Central memory CD8-positive, alpha-beta T cell (primary cell): ENCODE data around the gene CHST11.

Experiments
- ATAC-seq: fragments of 150-1000 bp; cut with Tn5 transposase; replicated peaks from 2 replicates; pipeline ENCODE4 v1.10.0; 2022; ENCODE audit warnings: mild to moderate bottlenecking, moderate FRiP score, moderate number of reproducible peaks; ENCODE audit not compliant: poor library complexity, severe bottlenecking; ENCODE audit errors: extremely low read depth
- DNase-seq, 2 donors: peaks; one replicate each; pipeline ENCODE4 v3.0.0; 2021; ENCODE audit warnings: low spot score in 2 of 2
- H3K27ac Mint-ChIP-seq: one replicate; pipeline ENCODE4 v1.8.0; 2022; ENCODE audit warnings: low read depth, mild to moderate bottlenecking, moderate library complexity, mixed read lengths
- H3K27me3 Mint-ChIP-seq: one replicate; pipeline ENCODE4 v1.8.0; 2022; ENCODE audit warnings: mixed read lengths
- H3K36me3 Mint-ChIP-seq: one replicate; pipeline ENCODE4 v1.8.0; 2022; ENCODE audit warnings: mild to moderate bottlenecking, moderate library complexity, mixed read lengths; ENCODE audit not compliant: insufficient read depth
- H3K4me1 Mint-ChIP-seq: one replicate; pipeline ENCODE4 v1.8.0; 2022; ENCODE audit warnings: mixed read lengths
- H3K4me3 Mint-ChIP-seq: one replicate; pipeline ENCODE4 v1.8.0; 2022; ENCODE audit warnings: mild to moderate bottlenecking, moderate library complexity, mixed read lengths
- H3K9me3 Mint-ChIP-seq: one replicate; pipeline ENCODE4 v1.8.0; 2022; ENCODE audit warnings: mixed read lengths

Gene CHST11

DNA sequence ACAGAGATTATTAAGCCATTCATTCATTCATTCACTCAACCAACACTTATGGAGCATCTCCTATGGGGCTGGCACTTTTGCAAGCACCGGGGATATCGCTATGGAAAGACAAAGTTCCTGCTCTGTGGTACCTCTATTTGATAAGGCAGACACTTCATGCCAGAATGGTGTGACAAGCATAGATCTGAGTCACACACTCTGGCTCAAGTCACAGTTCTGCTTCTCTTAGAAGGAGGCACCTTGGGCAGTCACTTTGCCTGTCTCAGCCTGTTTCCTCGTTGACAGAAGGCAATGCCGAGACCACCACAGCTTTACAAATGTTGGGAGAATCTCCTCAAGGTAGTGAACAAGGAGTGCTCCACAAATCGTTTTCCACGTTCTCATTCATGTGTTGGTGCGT lies 296.1 kb downstream of the CHST11 start:
- ATAC-seq (no peak), DNase-seq (no peak)
- Mint-ChIP-seq H3K4me1 (peaks cover 45% of the 10 kb centered on the region), H3K4me3 (no peak overlapping the region), H3K9me3 (no peaks in the 10 kb centered on the region), H3K27me3 (no peaks in the 10 kb centered on the region), H3K27ac (no peak overlapping the region), H3K36me3 (peaks cover 20% of the 10 kb centered on the region)

DNA sequence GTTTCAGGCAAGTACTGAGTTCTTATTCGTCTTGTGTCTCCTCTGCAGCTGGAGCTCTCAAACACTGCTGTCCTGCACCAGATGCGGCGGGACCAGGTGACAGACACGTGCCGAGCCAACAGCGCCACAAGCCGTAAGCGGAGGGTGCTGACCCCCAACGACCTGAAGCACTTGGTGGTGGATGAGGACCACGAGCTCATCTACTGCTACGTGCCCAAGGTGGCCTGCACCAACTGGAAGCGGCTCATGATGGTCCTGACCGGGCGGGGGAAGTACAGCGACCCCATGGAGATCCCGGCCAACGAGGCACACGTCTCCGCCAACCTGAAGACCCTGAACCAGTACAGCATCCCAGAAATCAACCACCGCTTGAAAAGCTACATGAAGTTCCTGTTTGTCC lies 300.2 kb downstream of the CHST11 start:
- H3K4me3 Mint-ChIP-seq, result no peak overlapping the region
- H3K4me1 Mint-ChIP-seq, result peaks cover 30% of the 10 kb centered on the region
- H3K9me3 Mint-ChIP-seq, result no peaks in the 10 kb centered on the region
- H3K27me3 Mint-ChIP-seq, result no peaks in the 10 kb centered on the region
- ATAC-seq (no peak), DNase-seq (no peak)
- H3K27ac Mint-ChIP-seq, result no peak overlapping the region
- peaks cover 27% of the 10 kb centered on the region for H3K36me3 Mint-ChIP-seq

DNA sequence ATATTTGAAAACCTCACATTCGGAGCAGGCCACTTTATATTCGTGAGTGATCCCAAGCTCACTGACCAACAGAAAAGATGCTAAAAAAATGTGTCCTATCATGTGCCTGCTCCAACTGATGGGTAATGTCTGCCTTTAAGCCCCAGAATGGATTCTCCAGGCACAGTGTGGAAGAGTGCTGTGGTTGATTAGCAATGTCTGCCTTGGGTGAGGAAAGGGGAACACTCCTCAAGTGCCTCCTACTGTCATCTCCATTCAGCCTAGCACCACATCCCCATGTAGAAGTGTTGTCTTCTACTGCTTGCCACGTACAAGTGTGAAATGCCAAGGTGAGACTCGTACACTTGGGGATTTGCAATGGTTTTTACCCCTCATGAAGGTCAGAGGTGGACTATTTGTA lies 302.0 kb downstream of the CHST11 start:
- ATAC-seq, result no peak
- no peaks in the 10 kb centered on the region for H3K9me3 Mint-ChIP-seq
- H3K4me3 Mint-ChIP-seq, result no peak overlapping the region
- H3K36me3 Mint-ChIP-seq, result peaks cover 28% of the 10 kb centered on the region
- H3K27ac Mint-ChIP-seq, result no peak overlapping the region
- no peaks in the 10 kb centered on the region for H3K27me3 Mint-ChIP-seq
- peaks cover 22% of the 10 kb centered on the region for H3K4me1 Mint-ChIP-seq
- DNase-seq, result no peak

DNA sequence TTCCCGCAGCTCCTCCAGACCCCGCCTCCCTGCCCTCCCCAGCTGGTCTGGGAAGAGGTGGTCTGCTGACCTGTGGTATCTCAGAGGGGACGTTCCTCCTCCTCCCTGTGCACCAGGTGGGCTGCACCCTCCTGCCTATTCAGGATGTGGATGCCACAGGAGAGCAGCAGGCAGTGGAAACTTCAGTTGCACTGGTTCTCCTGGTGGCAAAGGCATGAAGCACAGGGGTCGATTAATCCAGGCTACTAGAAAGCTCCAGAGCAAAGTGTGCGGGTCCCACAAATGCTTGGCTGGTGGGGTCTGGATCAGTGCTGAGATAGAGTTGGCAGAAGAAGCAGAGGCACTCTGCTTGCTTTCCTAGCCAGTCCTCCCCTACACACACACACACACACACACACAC lies 304.3 kb downstream of the CHST11 start:
- H3K9me3 Mint-ChIP-seq, result no peaks in the 10 kb centered on the region
- H3K4me1 Mint-ChIP-seq, result peaks cover 42% of the 10 kb centered on the region
- no peak for ATAC-seq
- H3K36me3 Mint-ChIP-seq, result peaks cover 20% of the 10 kb centered on the region
- peak overlapping the region; percentile 2 for H3K27ac Mint-ChIP-seq
- H3K27me3 Mint-ChIP-seq, result no peaks in the 10 kb centered on the region
- no peak for DNase-seq
- H3K4me3 Mint-ChIP-seq, result no peak overlapping the region

DNA sequence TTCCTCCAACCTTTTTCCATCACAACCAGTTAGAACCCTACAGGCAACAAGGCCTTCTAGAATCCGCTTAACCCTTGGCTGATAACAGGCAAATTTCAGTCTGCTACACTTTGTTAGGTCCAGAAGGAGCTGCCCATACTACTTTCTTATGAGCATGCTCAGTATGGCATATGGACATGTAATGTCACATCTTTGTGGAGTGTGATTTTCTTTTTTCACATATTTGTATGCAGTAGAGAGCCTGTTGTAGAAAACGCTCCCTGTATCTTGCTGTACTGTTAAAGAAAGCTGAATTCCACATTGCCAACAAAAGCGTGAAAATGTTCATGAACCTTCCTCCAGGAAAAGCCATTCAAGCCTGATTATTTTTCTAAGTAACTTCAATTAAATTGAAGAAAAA lies 304.9 kb downstream of the CHST11 start:
- Mint-ChIP-seq H3K4me3 (no peak overlapping the region), H3K4me1 (peaks cover 38% of the 10 kb centered on the region), H3K27ac (peak overlapping the region; percentile 2), H3K36me3 (peaks cover 20% of the 10 kb centered on the region), H3K9me3 (no peaks in the 10 kb centered on the region), H3K27me3 (no peaks in the 10 kb centered on the region)
- ATAC-seq (no peak), DNase-seq (no peak)

DNA sequence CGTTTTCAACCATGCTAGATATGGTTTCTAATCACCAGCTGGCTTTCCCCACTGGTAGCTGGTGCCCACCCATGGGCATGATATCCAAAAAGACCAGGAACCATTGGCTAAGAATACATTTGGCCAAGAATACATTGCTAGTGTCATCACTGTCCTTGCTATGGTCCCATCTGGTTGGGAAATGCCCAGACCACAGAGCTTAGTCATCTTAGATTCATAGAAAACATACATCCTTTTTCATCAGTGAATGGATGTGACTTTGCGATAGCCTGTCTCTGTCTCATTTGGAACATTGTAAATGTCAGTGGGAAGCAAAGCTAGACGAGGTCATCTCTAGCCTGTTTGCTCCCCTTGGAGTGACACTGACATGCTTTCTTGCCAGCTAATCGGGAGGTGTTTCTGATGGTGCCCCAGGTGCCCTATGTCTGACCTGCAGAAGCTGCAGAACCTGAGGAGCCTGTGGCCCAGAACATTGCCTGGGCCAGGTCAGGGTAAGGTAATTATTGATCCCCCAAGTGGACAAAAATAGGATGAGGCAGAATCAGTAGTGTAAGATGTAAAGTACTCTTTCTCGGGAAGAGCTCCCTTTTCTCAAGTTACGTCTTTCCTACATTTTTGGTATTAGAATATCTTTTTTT lies 306.5 kb downstream of the CHST11 start:
- H3K27me3 Mint-ChIP-seq, result no peaks in the 10 kb centered on the region
- no peak for DNase-seq
- H3K27ac Mint-ChIP-seq, result no peak overlapping the region
- H3K4me1 Mint-ChIP-seq, result peaks cover 38% of the 10 kb centered on the region
- no peaks in the 10 kb centered on the region for H3K9me3 Mint-ChIP-seq
- peaks cover 14% of the 10 kb centered on the region for H3K36me3 Mint-ChIP-seq
- no peak overlapping the region for H3K4me3 Mint-ChIP-seq
- ATAC-seq, result no peak

DNA sequence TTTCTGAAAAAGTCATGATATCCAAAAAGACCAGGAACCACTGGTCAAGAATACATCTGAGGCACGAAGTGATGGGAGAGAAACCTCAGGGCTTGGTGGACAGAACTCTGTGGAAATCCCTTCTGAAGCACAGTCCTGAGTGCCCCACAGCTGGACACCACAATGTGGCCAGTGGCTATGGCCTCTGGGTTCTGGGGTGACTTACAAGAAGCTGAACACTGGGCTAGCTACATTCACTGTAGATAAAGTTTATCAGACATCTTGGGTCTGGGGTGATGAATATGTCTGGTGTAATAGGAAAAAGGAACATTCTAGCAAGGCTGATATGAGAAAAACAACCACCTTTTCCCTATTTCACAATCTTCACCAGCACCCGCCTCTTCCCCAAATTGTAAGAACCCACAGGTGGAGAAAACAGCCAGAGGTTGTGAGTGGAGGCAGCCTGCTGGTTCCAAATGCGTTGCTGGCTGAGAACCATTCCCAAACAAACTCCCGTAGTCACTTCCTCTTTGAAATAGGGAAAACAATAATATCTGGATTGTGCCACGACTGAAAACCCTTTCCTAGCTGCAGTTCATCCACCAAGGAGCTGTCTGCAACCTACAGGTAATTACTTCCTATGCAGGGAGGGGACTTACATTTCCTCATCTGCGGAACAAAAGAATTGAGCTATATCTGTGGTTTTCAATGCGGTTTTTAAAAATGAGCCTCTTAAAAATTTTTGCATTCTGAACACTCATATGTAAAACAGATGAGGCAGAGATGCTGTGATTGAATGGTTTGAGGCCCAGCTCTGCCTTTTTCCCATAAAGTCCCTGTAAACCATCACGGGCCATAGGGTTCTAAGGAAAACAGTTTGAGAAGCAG lies 307.7 kb downstream of the CHST11 start:
- Mint-ChIP-seq H3K4me1 (peaks cover 38% of the 10 kb centered on the region), H3K9me3 (no peaks in the 10 kb centered on the region), H3K4me3 (no peak overlapping the region), H3K27ac (no peak overlapping the region), H3K27me3 (no peaks in the 10 kb centered on the region), H3K36me3 (peaks cover 10% of the 10 kb centered on the region)
- DNase-seq (no peak), ATAC-seq (no peak)

DNA sequence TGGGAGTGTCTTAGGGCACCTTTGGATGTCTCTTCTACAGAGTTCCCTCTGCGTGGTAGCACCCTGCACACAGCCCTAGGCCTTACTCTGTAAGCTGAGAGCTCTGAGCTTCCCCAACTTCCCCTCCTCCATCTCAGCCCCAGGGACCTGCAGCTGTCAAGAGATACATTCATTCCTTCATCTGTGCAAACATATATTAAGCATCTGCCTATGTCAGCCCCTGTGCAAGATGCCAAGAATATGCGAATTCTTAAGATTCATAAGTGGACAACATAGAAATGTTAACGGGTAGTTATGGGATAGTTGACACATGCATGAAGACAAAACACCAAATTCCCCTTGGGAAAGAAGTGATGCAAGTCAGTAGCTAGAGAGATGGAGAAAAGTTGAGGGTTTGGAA lies 310.5 kb downstream of the CHST11 start:
- Mint-ChIP-seq H3K27ac (no peak overlapping the region), H3K4me3 (no peak overlapping the region), H3K9me3 (no peaks in the 10 kb centered on the region), H3K27me3 (no peaks in the 10 kb centered on the region), H3K36me3 (peaks cover 5% of the 10 kb centered on the region), H3K4me1 (peaks cover 29% of the 10 kb centered on the region)
- DNase-seq (no peak), ATAC-seq (no peak)

DNA sequence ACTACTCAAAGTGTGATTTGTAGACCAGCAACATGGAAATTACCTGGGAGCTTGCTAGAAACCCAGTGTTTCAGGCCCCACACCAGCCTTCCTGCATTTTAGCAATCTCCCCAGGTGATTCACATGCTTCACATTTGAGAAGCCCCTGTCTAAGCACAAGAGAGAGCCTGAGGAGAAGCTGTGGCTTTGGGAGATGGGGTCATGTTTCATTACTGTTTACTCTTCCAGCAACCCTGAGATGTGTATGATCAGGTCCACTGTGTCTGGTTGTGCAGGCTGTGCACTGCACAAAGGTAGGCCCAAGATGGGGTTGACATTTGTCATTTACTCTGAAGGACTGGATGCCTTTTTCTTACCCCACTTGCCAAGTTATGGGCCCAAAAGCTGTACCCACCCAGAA lies 311.3 kb downstream of the CHST11 start:
- H3K27ac Mint-ChIP-seq, result no peak overlapping the region
- H3K4me1 Mint-ChIP-seq, result peaks cover 27% of the 10 kb centered on the region
- H3K9me3 Mint-ChIP-seq, result peaks cover 7% of the 10 kb centered on the region
- H3K4me3 Mint-ChIP-seq, result no peak overlapping the region
- H3K36me3 Mint-ChIP-seq, result peaks cover 4% of the 10 kb centered on the region
- ATAC-seq (no peak), DNase-seq (no peak)
- H3K27me3 Mint-ChIP-seq, result no peaks in the 10 kb centered on the region

DNA sequence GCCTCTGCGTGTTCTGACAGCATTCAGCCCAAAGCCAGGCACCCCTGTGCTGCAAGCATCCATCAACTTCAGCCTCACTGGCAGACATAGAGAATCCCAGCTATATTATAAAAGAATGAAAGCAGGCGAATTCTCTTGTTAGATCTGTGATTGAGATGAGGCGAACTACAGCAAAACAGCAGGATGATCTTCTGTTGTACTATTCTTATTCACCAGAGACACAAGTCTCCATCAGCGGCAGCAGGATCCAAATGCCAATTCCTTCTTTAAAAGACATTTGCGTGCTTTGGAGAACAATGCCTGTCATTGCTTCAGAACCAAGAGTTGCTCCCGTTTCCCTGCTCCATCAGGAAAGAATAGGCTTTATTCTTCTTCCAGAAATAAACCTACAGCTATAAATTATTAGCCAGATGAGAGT lies 312.4 kb downstream of the CHST11 start:
- peaks cover 16% of the 10 kb centered on the region for H3K9me3 Mint-ChIP-seq
- no peak for ATAC-seq
- no peak overlapping the region for H3K4me3 Mint-ChIP-seq
- no peak for DNase-seq
- peaks cover 17% of the 10 kb centered on the region for H3K4me1 Mint-ChIP-seq
- no peak overlapping the region for H3K27ac Mint-ChIP-seq
- H3K36me3 Mint-ChIP-seq, result no peaks in the 10 kb centered on the region
- no peaks in the 10 kb centered on the region for H3K27me3 Mint-ChIP-seq

DNA sequence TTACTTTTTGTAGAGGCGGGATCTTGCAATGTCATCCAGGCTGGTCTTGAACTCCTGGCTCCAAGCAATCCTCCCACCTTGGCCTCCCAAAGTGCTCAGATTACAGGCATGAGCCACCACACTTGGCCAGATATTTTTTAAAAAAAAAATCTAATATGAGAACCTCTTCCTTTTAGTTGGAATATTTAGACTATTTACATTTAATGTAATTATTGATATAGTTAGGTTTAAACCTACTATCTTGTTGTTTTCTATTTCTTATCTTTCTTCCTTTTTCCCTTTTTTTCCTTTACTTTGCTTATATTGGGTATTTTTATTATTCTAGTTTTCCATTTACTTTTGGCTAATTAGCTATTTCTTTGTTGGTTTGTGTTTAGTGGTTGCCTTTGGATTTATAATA lies 315.6 kb downstream of the CHST11 start:
- H3K9me3 Mint-ChIP-seq, result peaks cover 17% of the 10 kb centered on the region
- no peak for DNase-seq
- no peaks in the 10 kb centered on the region for H3K4me1 Mint-ChIP-seq
- H3K4me3 Mint-ChIP-seq, result no peak overlapping the region
- ATAC-seq, result no peak
- H3K27ac Mint-ChIP-seq, result no peak overlapping the region
- H3K36me3 Mint-ChIP-seq, result peaks cover 3% of the 10 kb centered on the region
- H3K27me3 Mint-ChIP-seq, result no peaks in the 10 kb centered on the region

DNA sequence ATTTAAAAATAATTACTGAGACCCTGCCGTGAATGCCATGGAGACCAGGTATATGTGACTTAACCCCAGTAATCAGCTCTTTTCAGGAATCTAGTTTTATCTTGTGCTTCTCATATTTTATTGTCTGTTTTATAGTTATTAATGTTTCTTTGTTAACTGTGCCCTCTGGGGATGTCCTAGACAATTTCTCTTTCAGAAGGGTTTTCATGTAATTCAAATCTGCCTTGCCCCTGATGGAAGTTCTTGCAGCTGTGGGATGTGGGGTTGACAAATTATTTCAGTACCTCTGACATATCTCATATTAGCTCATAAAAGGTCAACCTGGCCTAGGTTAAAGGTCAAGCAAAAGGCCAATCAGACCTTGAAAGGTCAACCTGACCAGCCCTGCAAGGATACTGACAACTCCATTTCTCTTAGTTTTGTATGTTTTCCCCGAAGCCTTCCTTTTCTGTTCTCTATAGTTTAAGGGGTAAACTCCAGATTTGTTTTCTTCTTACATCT lies 319.0 kb downstream of the CHST11 start:
- Mint-ChIP-seq H3K9me3 (peaks cover 24% of the 10 kb centered on the region), H3K4me1 (no peaks in the 10 kb centered on the region), H3K27ac (no peak overlapping the region), H3K4me3 (no peak overlapping the region), H3K27me3 (peaks cover 24% of the 10 kb centered on the region), H3K36me3 (peaks cover 3% of the 10 kb centered on the region)
- DNase-seq (no peak), ATAC-seq (no peak)

DNA sequence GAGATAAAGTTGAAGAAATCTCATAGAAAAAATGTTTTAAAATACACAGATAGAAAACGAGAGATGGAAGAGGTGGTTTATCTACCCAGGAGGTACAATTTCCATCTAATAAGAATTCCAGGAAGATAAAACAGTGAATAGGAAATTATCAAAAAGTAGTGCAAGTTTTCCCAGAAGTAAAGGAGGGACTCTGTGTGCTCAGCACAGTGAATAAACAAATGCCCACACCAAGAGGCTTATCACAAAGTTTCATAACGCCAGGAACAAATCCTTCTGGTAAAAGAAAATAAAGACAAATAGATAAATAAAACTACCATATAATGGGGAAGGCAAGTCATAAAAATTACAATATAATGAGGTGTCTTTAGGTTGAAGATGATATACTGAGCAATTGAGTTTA lies 322.4 kb downstream of the CHST11 start:
- ATAC-seq, result no peak

More for the DNA sequence above, 322.4 kb downstream of the CHST11 start:
- Mint-ChIP-seq H3K4me3 (no peak overlapping the region), H3K27me3 (peaks cover 26% of the 10 kb centered on the region), H3K4me1 (no peaks in the 10 kb centered on the region), H3K9me3 (peaks cover 8% of the 10 kb centered on the region), H3K27ac (no peak overlapping the region), H3K36me3 (peaks cover 3% of the 10 kb centered on the region)
- no peak for DNase-seq
